GM19395 (cell line): ENCODE measurements around the gene SCYL1.
"Not testable (repeated sequence)": the region's sequence is repeated elsewhere in the genome, so short reads cannot be mapped to it uniquely, and the experiment has no call there.

Source experiments
- ATAC-seq: cut with Tn5 transposase; IDR thresholded peaks from one replicate; pipeline ENCODE4 v1.9.1; 2021; ENCODE audit warnings: mild to moderate bottlenecking, moderate library complexity; ENCODE audit not compliant: unreplicated experiment

The SCYL1 gene

GRCh38 chr11:65564879-65565559 lies 40.1 kb downstream of the SCYL1 start:
- not testable (repeated sequence) for ATAC-seq

GRCh38 chr11:65565624-65566453 lies 41.0 kb downstream of the SCYL1 start:
- no peak for ATAC-seq

GRCh38 chr11:65569164-65569972 lies 44.5 kb downstream of the SCYL1 start:
- ATAC-seq: peak; percentile 11

- peak; percentile 65 for ATAC-seq
Observed at GRCh38 chr11:65569973-65570918, 45.4 kb downstream of the SCYL1 start, which contains the start of gene ZNRD2. ZNRD2 (plus strand) TSS chr11:65570477; CDS start chr11:65570492, 15 bp downstream.

GRCh38 chr11:65571420-65571819 lies 46.5 kb downstream of the SCYL1 start:
- no peak for ATAC-seq

GRCh38 chr11:65571940-65572339 lies 47.1 kb downstream of the SCYL1 start:
- no peak for ATAC-seq

- no peak for ATAC-seq
Observed at GRCh38 chr11:65572356-65573051, 47.6 kb downstream of the SCYL1 start, which contains the start of gene FAM89B. FAM89B (plus strand) TSS chr11:65572538; CDS start chr11:65572670, 132 bp downstream.

GRCh38 chr11:65573391-65574079 lies 48.7 kb downstream of the SCYL1 start:
- ATAC-seq: no peak

- peak; percentile 38 for ATAC-seq
Observed at GRCh38 chr11:65574109-65574810, 49.4 kb downstream of the SCYL1 start.

- ATAC-seq: no peak
Observed at GRCh38 chr11:65574811-65575567, 50.1 kb downstream of the SCYL1 start.

- ATAC-seq: no peak
Observed at GRCh38 chr11:65575568-65576231, 50.8 kb downstream of the SCYL1 start, which contains the start of gene EHBP1L1. EHBP1L1 (plus strand) TSS chr11:65576053; CDS start chr11:65576303, 250 bp downstream.

- ATAC-seq: no peak
Observed at GRCh38 chr11:65576232-65576866, 51.5 kb downstream of the SCYL1 start.

GRCh38 chr11:65576867-65577755 lies 52.2 kb downstream of the SCYL1 start:
- ATAC-seq: no peak

GRCh38 chr11:65577756-65578109 lies 52.9 kb downstream of the SCYL1 start:
- no peak for ATAC-seq

- ATAC-seq: no peak
Observed at GRCh38 chr11:65578134-65578533, 53.3 kb downstream of the SCYL1 start.
